ENCODE results near the gene ZBED1.

GRCh38 chrX:2441466-2441865 is 59.3 kb downstream of the ZBED1 start:
- no peak for TF ChIP-seq CTCF (IDR thresholded peaks at IDR 0.05)
- no peak for TF ChIP-seq POLR2A (IDR thresholded peaks at IDR 0.05)
- no peak for TF ChIP-seq EP300 (IDR thresholded peaks at IDR 0.05)
- no peak for TF ChIP-seq POLR2AphosphoS5 (IDR thresholded peaks at IDR 0.05)
